Fibroblast of lung (primary cell): ENCODE measurements around the gene CUBN. TPM values are rescaled to one million over a fixed set of nuclear protein-coding genes. Genes with fewer than 3 reads are reported as not detected.

Experiments used
- DNase-seq, 2 donors: peaks; one replicate each; pipeline versions ENCODE4 v3.0.0 to v3.0.0-alpha.2; 2010; ENCODE audit warnings: low read depth in 2 of 2
- H2AFZ ChIP-seq: 2 replicates; pipeline ENCODE4 v1.5.1; 2012; ENCODE audit warnings: low read length, control low read depth, inconsistent platforms
- H3K27ac ChIP-seq: 2 replicates; pipeline ENCODE4 v1.5.1; 2011; ENCODE audit warnings: low read length, control low read depth; ENCODE audit not compliant: insufficient read depth
- H3K27me3 ChIP-seq: 2 replicates; pipeline ENCODE4 v1.5.1; 2011; ENCODE audit warnings: mild to moderate bottlenecking, low read length; ENCODE audit not compliant: control insufficient read depth, insufficient read depth
- H3K36me3 ChIP-seq: 2 replicates; pipeline ENCODE4 v1.5.1; 2011; ENCODE audit warnings: low read length; ENCODE audit not compliant: control insufficient read depth, insufficient read depth
- H3K4me1 ChIP-seq: 2 replicates; pipeline ENCODE4 v1.5.1; 2011; ENCODE audit warnings: low read length; ENCODE audit not compliant: control insufficient read depth, insufficient read depth; ENCODE audit errors: extremely low read depth
- H3K4me2 ChIP-seq: 2 replicates; pipeline ENCODE4 v1.5.1; 2011; ENCODE audit warnings: low read length, control low read depth; ENCODE audit not compliant: insufficient read depth; ENCODE audit errors: extremely low read depth
- H3K4me3 ChIP-seq, 4 experiments: fragments of 200-600 bp in 1 of 4; sonication (generic) in 1 of 4; replicated peaks in 1 of 4; 2 replicates each; pipeline ENCODE4 v1.5.1; 2011 to 2016; ENCODE audit warnings: low read length in 4 of 4, low read depth in 3 of 4, mild to moderate bottlenecking in 3 of 4, control low read depth in 2 of 4, inconsistent platforms in 1 of 4, mixed read lengths in 1 of 4; ENCODE audit not compliant: insufficient read depth in 1 of 4; ENCODE audit errors: control extremely low read depth in 1 of 4
- H3K79me2 ChIP-seq: 2 replicates; pipeline ENCODE4 v1.5.1; 2012; ENCODE audit warnings: mild to moderate bottlenecking, low read length, inconsistent platforms; ENCODE audit not compliant: control insufficient read depth, insufficient read depth
- H3K9ac ChIP-seq: 2 replicates; pipeline ENCODE4 v1.5.1; 2011; ENCODE audit warnings: mild to moderate bottlenecking, low read length, control low read depth; ENCODE audit not compliant: insufficient read depth
- H3K9me3 ChIP-seq: 2 replicates; pipeline ENCODE4 v1.5.1; 2012; ENCODE audit warnings: low read depth, low read length; ENCODE audit not compliant: control insufficient read depth, insufficient read depth
- H4K20me1 ChIP-seq: 2 replicates; pipeline ENCODE4 v1.5.1; 2011; ENCODE audit warnings: low read length; ENCODE audit not compliant: control insufficient read depth, insufficient read depth; ENCODE audit errors: extremely low read depth
- EZH2 ChIP-seq: IDR thresholded peaks from 2 replicates; pipeline ENCODE4 v1.5.1; 2012; ENCODE audit warnings: low read length, control low read depth, mild to moderate bottlenecking; ENCODE audit errors: missing control alignments
- polyA plus RNA-seq, 2 donors: library from polyadenylated mRNA; depleted of rRNA in 1 of 2; stranded (reverse) in 1 of 2; unstranded in 1 of 2; fragments of >200 nt; gene quantifications; 2 replicates each; pipeline ENCODE4 v1.2.1, GENCODE V29; 2011 to 2012; ENCODE audit warnings: missing spikeins in 1 of 2
- total RNA-seq: library from RNA; depleted of rRNA; stranded (reverse); fragments of >200 nt; gene quantifications from 2 replicates; pipeline ENCODE4 v1.2.1, GENCODE V29; 2014
- TF ChIP-seq, protein P1 (sequence below), 2 donors: IDR thresholded peaks in 1 of 2; conservative IDR thresholded peaks in 1 of 2; 1 replicate in 1 of 2; 2 replicates in 1 of 2; pipeline ENCODE4 v1.5.1; 2011 to 2012; ENCODE audit warnings: low read length in 2 of 2, control low read depth in 1 of 2, inconsistent platforms in 1 of 2, low read depth in 1 of 2, mild to moderate bottlenecking in 1 of 2

Gene CUBN
- total and polyA plus RNA-seq, 2 donors (not counting 1 experiment from before 2014, with no cell fraction given), result 1.3 to 1.5 TPM

DNA sequence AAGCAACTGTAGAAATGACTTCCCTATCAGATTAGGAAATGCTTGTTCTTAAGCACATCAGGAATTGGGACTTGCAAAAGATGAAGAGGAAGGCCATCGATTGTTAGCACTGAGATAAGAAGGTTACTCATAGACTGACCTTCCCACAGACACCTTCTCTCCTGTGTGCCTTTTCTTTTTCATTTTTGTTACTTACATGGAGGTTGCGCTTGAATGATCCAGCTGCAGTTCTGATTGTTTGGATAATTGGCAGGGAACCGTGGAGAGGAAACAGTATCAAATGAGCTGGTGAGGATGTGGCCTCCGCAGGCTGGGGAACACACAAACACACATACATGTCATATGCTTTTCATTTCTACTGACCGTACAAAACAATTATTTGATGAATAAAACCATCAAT is 177.5 kb downstream of the CUBN start:
- H4K20me1 ChIP-seq, result no peaks in the 10 kb centered on the region
- no peak overlapping the region for H3K4me3 ChIP-seq
- no peaks in the 10 kb centered on the region for H3K27me3 ChIP-seq
- no peaks in the 10 kb centered on the region for H3K36me3 ChIP-seq
- TF ChIP-seq, protein P1, sequence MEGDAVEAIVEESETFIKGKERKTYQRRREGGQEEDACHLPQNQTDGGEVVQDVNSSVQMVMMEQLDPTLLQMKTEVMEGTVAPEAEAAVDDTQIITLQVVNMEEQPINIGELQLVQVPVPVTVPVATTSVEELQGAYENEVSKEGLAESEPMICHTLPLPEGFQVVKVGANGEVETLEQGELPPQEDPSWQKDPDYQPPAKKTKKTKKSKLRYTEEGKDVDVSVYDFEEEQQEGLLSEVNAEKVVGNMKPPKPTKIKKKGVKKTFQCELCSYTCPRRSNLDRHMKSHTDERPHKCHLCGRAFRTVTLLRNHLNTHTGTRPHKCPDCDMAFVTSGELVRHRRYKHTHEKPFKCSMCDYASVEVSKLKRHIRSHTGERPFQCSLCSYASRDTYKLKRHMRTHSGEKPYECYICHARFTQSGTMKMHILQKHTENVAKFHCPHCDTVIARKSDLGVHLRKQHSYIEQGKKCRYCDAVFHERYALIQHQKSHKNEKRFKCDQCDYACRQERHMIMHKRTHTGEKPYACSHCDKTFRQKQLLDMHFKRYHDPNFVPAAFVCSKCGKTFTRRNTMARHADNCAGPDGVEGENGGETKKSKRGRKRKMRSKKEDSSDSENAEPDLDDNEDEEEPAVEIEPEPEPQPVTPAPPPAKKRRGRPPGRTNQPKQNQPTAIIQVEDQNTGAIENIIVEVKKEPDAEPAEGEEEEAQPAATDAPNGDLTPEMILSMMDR (conservative IDR thresholded peaks at IDR 0.05 in 1 of 2, IDR thresholded peaks at IDR 0.05 in 1 of 2; ENCODE audit: low read depth in 1 of 2, low read length in 2 of 2), result no peak
- no peak for TF ChIP-seq EZH2
- peak overlapping the region; percentile 38 for H2AFZ ChIP-seq
- H3K9me3 ChIP-seq, result no peaks in the 10 kb centered on the region
- no peak overlapping the region for H3K27ac ChIP-seq
- H3K4me2 ChIP-seq, result no peak overlapping the region
- no peaks in the 10 kb centered on the region for H3K79me2 ChIP-seq
- H3K4me1 ChIP-seq, result peaks cover 6% of the 10 kb centered on the region
- no peak for DNase-seq
- H3K9ac ChIP-seq, result no peak overlapping the region

- Histone ChIP-seq H3K9ac (no peak overlapping the region), H3K9me3 (no peaks in the 10 kb centered on the region), H3K4me1 (peaks cover 6% of the 10 kb centered on the region), H4K20me1 (no peaks in the 10 kb centered on the region), H3K4me3 (no peak overlapping the region), H3K27ac (peak overlapping the region; percentile 17), H2AFZ (no peak overlapping the region), H3K4me2 (peak overlapping the region; percentile 52), H3K27me3 (no peaks in the 10 kb centered on the region), H3K79me2 (no peaks in the 10 kb centered on the region), H3K36me3 (no peaks in the 10 kb centered on the region)
- TF ChIP-seq, protein P1 (conservative IDR thresholded peaks at IDR 0.05 in 1 of 2, IDR thresholded peaks at IDR 0.05 in 1 of 2; ENCODE audit: low read depth in 1 of 2, low read length in 2 of 2), result no peak
- no peak for TF ChIP-seq EZH2
- peak; percentile 38 to 88 for DNase-seq
Measured at GRCh38 chr10:16950656-16951601, 178.7 kb downstream of the CUBN start.

DNA sequence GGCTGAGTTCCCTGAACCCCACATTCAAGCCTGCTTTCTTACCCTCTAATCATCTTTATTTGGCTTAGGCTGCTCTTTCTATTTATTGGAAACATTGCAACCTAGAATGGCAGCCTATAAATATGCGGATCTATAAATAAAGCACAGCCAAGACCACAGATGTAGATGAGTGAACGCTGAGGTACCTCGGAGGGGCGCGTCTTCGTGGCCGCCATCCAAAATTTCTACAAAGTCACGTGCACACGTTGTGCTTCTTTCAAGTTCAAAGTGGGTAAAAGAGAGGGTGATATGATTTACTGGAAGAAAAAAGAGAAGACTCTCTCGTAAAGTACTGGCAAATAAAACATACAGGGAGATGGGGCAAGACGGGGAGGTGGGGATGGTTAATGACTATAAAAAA is 179.8 kb downstream of the CUBN start:
- peak overlapping the region; percentile 67 for H3K4me2 ChIP-seq
- H3K4me1 ChIP-seq, result peaks cover 12% of the 10 kb centered on the region
- H3K9ac ChIP-seq, result no peak overlapping the region

More for the DNA sequence above, 179.8 kb downstream of the CUBN start:
- H3K36me3 ChIP-seq, result no peaks in the 10 kb centered on the region
- no peaks in the 10 kb centered on the region for H3K9me3 ChIP-seq
- no peak overlapping the region for H3K27ac ChIP-seq
- TF ChIP-seq EZH2, result no peak
- peak in 1 of 2 donors; percentile 55 for DNase-seq
- H3K27me3 ChIP-seq, result no peaks in the 10 kb centered on the region
- no peaks in the 10 kb centered on the region for H4K20me1 ChIP-seq
- no peaks in the 10 kb centered on the region for H3K79me2 ChIP-seq
- peak overlapping the region; percentile 24 for H2AFZ ChIP-seq
- no peak overlapping the region for H3K4me3 ChIP-seq
